MM.1S (cell line): ENCODE results near the gene CGA.

Experiments used
- DNase-seq: peaks from one replicate; pipeline ENCODE4 v3.0.0-alpha.2; 2015
- H2AFZ ChIP-seq: fragments of 300-600 bp; sonication (generic); 2 replicates; pipeline ENCODE4 v1.6.0; 2016; ENCODE audit warnings: antibody characterized with exemption, low read length
- H3F3A ChIP-seq: fragments of 300-600 bp; sonication (generic); 2 replicates; pipeline ENCODE4 v1.6.1; 2016; ENCODE audit warnings: mild to moderate bottlenecking, antibody characterized with exemption, low read length, moderate library complexity, mixed read lengths; ENCODE audit not compliant: insufficient read depth
- H3K27ac ChIP-seq: fragments of 300-600 bp; sonication (generic); 2 replicates; pipeline ENCODE4 v1.5.1; 2016; ENCODE audit warnings: mild to moderate bottlenecking, low read length
- H3K27me3 ChIP-seq: fragments of 300-600 bp; sonication (generic); replicated peaks from 2 replicates; pipeline ENCODE4 v1.6.0; 2016; ENCODE audit warnings: low read length; ENCODE audit not compliant: insufficient read depth
- H3K36me3 ChIP-seq: fragments of 300-600 bp; sonication (generic); replicated peaks from 2 replicates; pipeline ENCODE4 v1.6.1; 2016; ENCODE audit warnings: mild to moderate bottlenecking, low read length, mixed read lengths; ENCODE audit not compliant: insufficient read depth
- H3K4me1 ChIP-seq: fragments of 300-600 bp; sonication (generic); 2 replicates; pipeline ENCODE4 v1.6.1; 2016; ENCODE audit warnings: low read length, mixed read lengths
- H3K4me2 ChIP-seq: fragments of 300-600 bp; sonication (generic); 2 replicates; pipeline ENCODE4 v1.6.0; 2016; ENCODE audit warnings: low read depth, low read length
- H3K4me3 ChIP-seq: fragments of 300-600 bp; sonication (generic); 2 replicates; pipeline ENCODE4 v1.5.1; 2016; ENCODE audit warnings: low read length, mixed read lengths
- H3K79me2 ChIP-seq: fragments of 300-600 bp; sonication (generic); 2 replicates; pipeline ENCODE4 v1.6.1; 2016; ENCODE audit warnings: mixed run types, low read length, mixed read lengths
- H3K9ac ChIP-seq: fragments of 300-600 bp; sonication (generic); 2 replicates; pipeline ENCODE4 v1.6.1; 2016; ENCODE audit warnings: low read length, mixed read lengths
- H3K9me2 ChIP-seq: fragments of 300-600 bp; sonication (generic); replicated peaks from 2 replicates; pipeline ENCODE4 v1.6.1; 2016; ENCODE audit warnings: mild to moderate bottlenecking, low read length, mixed read lengths; ENCODE audit not compliant: insufficient read depth
- H3K9me3 ChIP-seq: fragments of 300-600 bp; sonication (generic); replicated peaks from 2 replicates; pipeline ENCODE4 v1.6.1; 2016; ENCODE audit warnings: mild to moderate bottlenecking, low read length, mixed read lengths; ENCODE audit not compliant: insufficient read depth
- H4K20me1 ChIP-seq: fragments of 300-600 bp; sonication (generic); 2 replicates; pipeline ENCODE4 v1.6.1; 2016; ENCODE audit warnings: mild to moderate bottlenecking, low read length, moderate library complexity, mixed read lengths; ENCODE audit not compliant: insufficient read depth
- EZH2 ChIP-seq: fragments of 300-600 bp; sonication (generic); optimal IDR thresholded peaks from 2 replicates; pipeline ENCODE3; 2017; ENCODE audit warnings: low read depth, mild to moderate bottlenecking, antibody characterized with exemption, low read length, mixed read lengths
- EZH2phosphoT487 ChIP-seq: fragments of 300-600 bp; sonication (generic); IDR thresholded peaks from 2 replicates; pipeline ENCODE4 v1.6.1; 2018; ENCODE audit warnings: antibody characterized with exemption, low read length
- TF ChIP-seq, protein P1 (sequence below): fragments of 300-600 bp; sonication (generic); IDR thresholded peaks from 2 replicates; pipeline ENCODE4 v1.5.1; 2016; ENCODE audit warnings: antibody characterized with exemption, low read length, mixed read lengths

CGA gene

DNA sequence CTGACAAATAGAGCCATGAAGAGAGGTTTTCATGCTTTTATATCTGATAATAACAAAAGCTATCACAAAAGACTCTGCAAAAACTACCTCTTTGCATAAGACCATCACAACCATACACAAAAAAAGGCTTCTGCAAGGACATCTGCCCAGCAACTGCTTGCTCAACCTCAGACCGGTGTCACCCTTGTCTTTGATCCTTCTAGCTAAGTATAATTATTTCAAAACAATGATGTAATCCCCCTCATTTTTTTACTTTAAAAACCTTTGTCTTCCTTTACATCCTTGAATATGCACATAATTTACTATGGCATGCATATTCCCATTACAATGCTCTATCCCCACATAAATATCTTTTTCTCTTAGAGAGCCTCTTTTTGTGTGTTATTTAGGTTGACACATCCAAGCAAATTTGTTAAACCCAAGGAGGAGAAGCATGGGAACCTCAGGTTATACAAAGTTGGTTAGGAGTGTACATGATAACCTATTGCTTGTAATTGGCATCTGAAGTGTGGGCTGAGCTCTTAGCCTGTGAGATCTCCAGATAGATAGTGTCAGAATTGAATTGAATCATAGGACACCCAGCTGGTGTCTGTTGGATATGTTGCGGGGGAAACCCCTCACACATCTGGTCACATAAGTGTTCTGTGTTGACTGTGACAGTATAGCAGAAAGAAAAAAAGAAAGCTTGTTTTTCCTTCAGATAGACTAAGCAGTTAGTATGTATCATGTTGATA, 20.7 kb upstream of the CGA start:
- no peaks in the 10 kb centered on the region for H3K36me3 ChIP-seq
- H3K4me2 ChIP-seq = no peak overlapping the region
- H3K9me2 ChIP-seq = no peaks in the 10 kb centered on the region
- TF ChIP-seq, protein P1, sequence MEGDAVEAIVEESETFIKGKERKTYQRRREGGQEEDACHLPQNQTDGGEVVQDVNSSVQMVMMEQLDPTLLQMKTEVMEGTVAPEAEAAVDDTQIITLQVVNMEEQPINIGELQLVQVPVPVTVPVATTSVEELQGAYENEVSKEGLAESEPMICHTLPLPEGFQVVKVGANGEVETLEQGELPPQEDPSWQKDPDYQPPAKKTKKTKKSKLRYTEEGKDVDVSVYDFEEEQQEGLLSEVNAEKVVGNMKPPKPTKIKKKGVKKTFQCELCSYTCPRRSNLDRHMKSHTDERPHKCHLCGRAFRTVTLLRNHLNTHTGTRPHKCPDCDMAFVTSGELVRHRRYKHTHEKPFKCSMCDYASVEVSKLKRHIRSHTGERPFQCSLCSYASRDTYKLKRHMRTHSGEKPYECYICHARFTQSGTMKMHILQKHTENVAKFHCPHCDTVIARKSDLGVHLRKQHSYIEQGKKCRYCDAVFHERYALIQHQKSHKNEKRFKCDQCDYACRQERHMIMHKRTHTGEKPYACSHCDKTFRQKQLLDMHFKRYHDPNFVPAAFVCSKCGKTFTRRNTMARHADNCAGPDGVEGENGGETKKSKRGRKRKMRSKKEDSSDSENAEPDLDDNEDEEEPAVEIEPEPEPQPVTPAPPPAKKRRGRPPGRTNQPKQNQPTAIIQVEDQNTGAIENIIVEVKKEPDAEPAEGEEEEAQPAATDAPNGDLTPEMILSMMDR = no peak
- no peak for TF ChIP-seq EZH2phosphoT487
- no peak for TF ChIP-seq EZH2
- H3K27ac ChIP-seq = no peak overlapping the region
- no peaks in the 10 kb centered on the region for H3F3A ChIP-seq
- H3K9me3 ChIP-seq = no peaks in the 10 kb centered on the region
- H3K27me3 ChIP-seq = no peaks in the 10 kb centered on the region
- no peak overlapping the region for H2AFZ ChIP-seq
- no peaks in the 10 kb centered on the region for H3K4me1 ChIP-seq
- no peaks in the 10 kb centered on the region for H3K79me2 ChIP-seq
- DNase-seq = no peak
- no peak overlapping the region for H3K9ac ChIP-seq
- H3K4me3 ChIP-seq = no peak overlapping the region
- no peaks in the 10 kb centered on the region for H4K20me1 ChIP-seq

DNA sequence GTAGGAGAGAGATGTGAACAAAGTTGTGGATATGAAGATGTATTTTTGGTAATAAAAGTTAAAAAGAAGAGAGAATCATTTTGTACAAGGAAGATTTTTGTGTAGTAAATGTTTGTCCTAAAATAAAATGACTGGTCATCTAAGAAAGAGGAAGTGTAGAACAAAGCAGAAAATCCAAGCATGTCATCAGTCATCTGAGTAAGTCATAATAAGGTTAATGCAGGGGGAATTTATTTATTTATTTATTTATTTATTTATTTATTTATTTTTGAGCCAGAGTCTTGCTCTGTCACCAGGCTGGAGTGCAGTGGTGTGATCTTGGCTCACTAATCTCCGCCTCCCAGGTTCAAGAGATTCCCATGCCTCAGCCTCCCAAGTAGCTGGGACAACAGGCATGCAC, 15.7 kb upstream of the CGA start:
- H3K4me2 ChIP-seq = no peak overlapping the region
- no peak overlapping the region for H3K9ac ChIP-seq
- H3K4me1 ChIP-seq = no peaks in the 10 kb centered on the region
- no peak overlapping the region for H2AFZ ChIP-seq
- TF ChIP-seq EZH2 = no peak
- no peak for TF ChIP-seq EZH2phosphoT487
- TF ChIP-seq, protein P1 = no peak
- no peak for DNase-seq
- no peaks in the 10 kb centered on the region for H3K79me2 ChIP-seq
- no peaks in the 10 kb centered on the region for H4K20me1 ChIP-seq
- no peaks in the 10 kb centered on the region for H3K36me3 ChIP-seq
- H3K9me2 ChIP-seq = no peaks in the 10 kb centered on the region
- H3F3A ChIP-seq = no peaks in the 10 kb centered on the region
- H3K27ac ChIP-seq = no peak overlapping the region
- no peaks in the 10 kb centered on the region for H3K27me3 ChIP-seq
- no peaks in the 10 kb centered on the region for H3K9me3 ChIP-seq
- no peak overlapping the region for H3K4me3 ChIP-seq

DNA sequence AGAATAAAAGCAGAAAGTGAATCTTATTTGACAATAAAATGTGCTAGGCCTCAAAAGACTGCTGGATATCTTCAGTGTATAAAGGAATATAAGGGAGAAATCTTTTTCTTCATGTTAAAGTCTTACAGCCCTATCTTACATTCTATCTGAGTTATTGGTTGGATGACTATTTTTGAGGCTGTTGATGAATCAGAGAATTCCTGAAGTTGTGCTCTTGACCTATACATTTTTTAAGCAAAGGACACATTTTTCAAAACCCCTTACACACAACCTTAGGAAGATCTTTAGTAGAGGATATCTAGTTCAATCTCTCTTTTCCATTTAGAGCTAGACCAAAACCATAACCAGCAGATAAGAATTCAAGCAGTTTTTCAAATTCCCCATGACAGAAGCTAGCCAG, 10.9 kb upstream of the CGA start:
- H3K27me3 ChIP-seq = no peaks in the 10 kb centered on the region
- H3K4me1 ChIP-seq = no peaks in the 10 kb centered on the region
- TF ChIP-seq EZH2 (no peak), EZH2phosphoT487 (no peak)
- TF ChIP-seq, protein P1 = no peak
- no peaks in the 10 kb centered on the region for H4K20me1 ChIP-seq
- no peak overlapping the region for H3K4me3 ChIP-seq
- H3K9me2 ChIP-seq = no peaks in the 10 kb centered on the region
- H3K36me3 ChIP-seq = no peaks in the 10 kb centered on the region
- H3K27ac ChIP-seq = no peak overlapping the region
- no peaks in the 10 kb centered on the region for H3F3A ChIP-seq
- DNase-seq = no peak
- no peak overlapping the region for H3K4me2 ChIP-seq
- H2AFZ ChIP-seq = no peak overlapping the region
- no peak overlapping the region for H3K9ac ChIP-seq
- no peaks in the 10 kb centered on the region for H3K79me2 ChIP-seq
- no peaks in the 10 kb centered on the region for H3K9me3 ChIP-seq
